ENCODE data around the gene DOCK2.

The DOCK2 gene

GRCh38 chr5:169703813-169704212 lies 66.7 kb downstream of the DOCK2 start:
- TF ChIP-seq CTCF (IDR thresholded peaks at IDR 0.05): no peak
- Histone ChIP-seq H3K4me3 (no peak overlapping the region), H3K27ac (no peak overlapping the region)
- DNase-seq (ENCODE audit: low spot score): no peak

- Histone ChIP-seq H3K27ac (no peak overlapping the region), H3K4me3 (no peak overlapping the region)
- no peak for TF ChIP-seq CTCF (IDR thresholded peaks at IDR 0.05)
- DNase-seq (ENCODE audit: low spot score): no peak
Observed at GRCh38 chr5:169705322-169705721, 68.2 kb downstream of the DOCK2 start.

GRCh38 chr5:169706071-169706470 lies 69.0 kb downstream of the DOCK2 start:
- Histone ChIP-seq H3K4me3 (no peak overlapping the region), H3K27ac (no peak overlapping the region)
- no peak for TF ChIP-seq CTCF (IDR thresholded peaks at IDR 0.05)
- no peak for DNase-seq (ENCODE audit: low spot score)

DNA sequence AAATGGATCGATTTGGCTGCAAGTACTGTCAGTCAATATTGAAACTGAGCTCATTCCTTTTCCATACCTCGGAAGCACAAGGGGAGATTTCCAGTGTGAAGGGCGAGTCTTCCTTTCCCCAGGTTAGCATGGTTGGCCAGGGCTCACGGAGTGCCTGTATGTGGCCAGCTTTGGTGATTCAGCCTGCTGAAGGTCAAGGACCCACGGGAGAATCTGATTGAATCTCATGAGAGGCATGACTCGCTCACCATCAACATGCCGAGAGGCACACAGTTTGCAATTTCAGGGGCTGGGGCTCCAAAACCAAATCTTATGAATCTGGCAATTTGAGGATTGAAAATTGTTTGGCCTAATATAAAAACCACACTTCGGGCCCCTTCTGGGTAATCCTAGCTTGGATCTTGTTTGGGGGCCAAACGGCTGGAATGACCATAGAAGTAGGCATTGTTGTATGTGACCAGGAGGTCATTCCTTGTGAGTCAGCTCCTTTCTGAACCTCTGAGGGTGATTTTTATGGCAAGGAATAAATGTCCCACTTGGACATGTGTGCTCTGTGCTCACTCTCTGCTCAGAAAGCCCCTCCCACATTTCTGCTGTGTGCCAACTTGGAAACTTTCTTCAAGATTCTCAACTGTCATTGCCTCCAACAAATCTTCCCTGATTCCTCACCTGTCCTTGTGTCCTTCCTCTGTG lies 69.8 kb downstream of the DOCK2 start:
- Histone ChIP-seq H3K27ac (no peak overlapping the region), H3K4me3 (no peak overlapping the region)
- TF ChIP-seq CTCF (IDR thresholded peaks at IDR 0.05): no peak
- DNase-seq (ENCODE audit: low spot score): no peak

DNA sequence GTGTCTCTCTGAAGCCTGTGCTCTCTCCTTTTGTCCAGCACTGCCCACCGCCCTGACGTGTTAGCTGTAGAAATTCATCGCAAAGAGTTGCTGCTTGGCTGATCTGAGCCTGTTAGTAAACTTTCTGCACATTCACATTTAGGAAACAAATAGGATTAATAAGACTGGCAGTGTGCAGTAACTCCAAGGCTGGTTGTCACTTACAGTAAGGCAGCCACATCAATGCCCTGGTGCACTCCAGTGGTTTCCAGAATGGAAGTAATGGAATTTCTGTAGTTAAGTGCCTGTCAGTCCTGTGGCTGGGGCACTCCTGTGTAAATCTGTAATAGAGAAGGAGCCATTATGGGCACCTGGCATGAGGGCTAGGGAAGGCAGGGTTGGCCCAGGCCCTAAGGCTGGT lies 70.6 kb downstream of the DOCK2 start:
- no peak overlapping the region for H3K4me3 ChIP-seq
- no peak for TF ChIP-seq CTCF (IDR thresholded peaks at IDR 0.05)
- no peak for DNase-seq (ENCODE audit: low spot score)
- H3K27ac ChIP-seq: no peak overlapping the region

- no peak for TF ChIP-seq CTCF (IDR thresholded peaks at IDR 0.05)
- Histone ChIP-seq H3K4me3 (no peak overlapping the region), H3K27ac (no peak overlapping the region)
- DNase-seq (ENCODE audit: low spot score): no peak
Observed at GRCh38 chr5:169710675-169711074, 73.6 kb downstream of the DOCK2 start.

- TF ChIP-seq CTCF (IDR thresholded peaks at IDR 0.05): no peak
- Histone ChIP-seq H3K27ac (no peak overlapping the region), H3K4me3 (no peak overlapping the region)
- DNase-seq (ENCODE audit: low spot score): no peak
Observed at GRCh38 chr5:169711551-169712225, 74.6 kb downstream of the DOCK2 start.
